Fibroblast of peridontal ligament (primary cell): Measurements from ENCODE around the gene UBE3D.
"Not testable (repeated sequence)": the region's sequence is repeated elsewhere in the genome, so short reads cannot be mapped to it uniquely, and the experiment has no call there.

Experiments used
- DNase-seq: peaks from one replicate; pipeline ENCODE4 v3.0.0-alpha.2; 2010; ENCODE audit errors: extremely low read depth

UBE3D gene

GRCh38 chr6:82915666-82916065, 150.0 kb downstream of the UBE3D start:
- DNase-seq = no peak

DNA sequence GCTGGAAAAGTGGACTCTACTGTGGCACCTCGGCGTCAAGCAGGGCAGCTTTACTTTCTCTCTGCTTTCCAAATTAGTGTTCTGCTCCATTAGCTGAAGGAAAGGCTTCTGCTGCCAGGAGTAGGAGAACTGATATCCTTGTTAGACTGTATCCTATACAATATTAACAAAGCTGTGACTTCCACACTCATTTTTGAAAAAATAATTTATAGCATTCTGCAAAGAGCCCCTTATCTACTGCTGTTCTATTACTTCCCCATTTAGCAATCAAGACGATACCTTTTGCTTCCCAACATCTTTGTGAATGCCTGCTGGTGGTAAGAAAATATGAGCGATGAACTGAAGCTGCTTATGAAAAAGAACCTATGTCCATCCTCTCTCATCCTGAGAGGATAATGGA, 151.1 kb downstream of the UBE3D start:
- DNase-seq = no peak

DNA sequence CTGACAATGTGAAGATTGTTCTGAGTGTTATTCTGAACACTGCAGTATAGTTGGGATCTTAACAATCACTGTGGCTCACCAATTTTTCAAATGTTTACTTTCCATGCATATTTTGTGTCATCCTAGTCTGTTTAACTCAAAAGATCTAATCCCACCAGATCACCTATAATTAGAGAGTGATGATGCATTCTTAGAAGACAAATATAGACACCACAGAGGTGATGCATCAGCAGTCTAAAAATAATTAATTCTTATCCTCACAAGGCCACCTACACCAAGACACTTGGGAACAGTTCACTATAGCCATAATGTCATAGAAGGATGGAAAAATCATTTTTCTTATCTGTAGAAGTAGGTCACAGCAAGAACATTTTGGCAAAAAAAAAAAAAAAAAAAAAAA, 154.8 kb downstream of the UBE3D start:
- no peak for DNase-seq

DNA sequence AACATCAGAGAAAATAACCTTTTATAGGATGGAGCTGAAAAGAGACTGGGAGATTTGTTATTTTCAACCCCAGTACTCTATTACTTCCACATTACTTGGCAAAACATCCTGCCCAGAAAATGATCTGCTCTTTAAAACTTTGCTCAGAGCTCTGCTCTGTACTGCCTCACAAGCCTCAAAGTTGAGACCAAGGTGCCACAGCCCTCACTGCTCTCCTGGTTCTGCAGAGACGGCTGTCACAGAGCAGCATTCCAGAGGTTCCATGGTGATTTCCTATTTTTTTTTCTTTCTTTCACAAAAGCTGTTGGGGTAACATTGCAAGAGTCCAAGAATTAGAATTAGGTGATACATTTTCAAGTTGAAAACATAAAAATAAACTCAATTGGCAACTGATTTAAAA, 155.2 kb downstream of the UBE3D start:
- no peak for DNase-seq

DNA sequence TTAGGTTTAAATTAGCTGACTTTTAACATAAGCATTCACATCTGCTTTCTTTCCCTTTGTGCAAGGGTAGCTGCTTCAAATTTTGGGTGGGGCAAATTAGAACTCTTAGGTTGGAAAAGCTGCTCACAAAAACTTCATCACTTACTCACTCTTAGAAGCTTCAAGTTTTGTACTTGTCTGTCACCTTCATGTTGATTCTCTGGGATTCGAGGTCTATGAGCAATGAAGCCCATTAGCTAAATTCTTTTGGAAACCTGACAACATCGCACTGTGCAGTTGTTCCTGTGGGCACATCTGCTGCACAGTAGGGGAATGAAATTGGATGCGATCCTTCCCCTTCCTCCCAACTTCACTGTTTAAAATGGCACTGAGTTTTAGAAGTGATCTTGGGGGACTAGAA, 156.1 kb downstream of the UBE3D start:
- DNase-seq = peak; percentile 40

DNA sequence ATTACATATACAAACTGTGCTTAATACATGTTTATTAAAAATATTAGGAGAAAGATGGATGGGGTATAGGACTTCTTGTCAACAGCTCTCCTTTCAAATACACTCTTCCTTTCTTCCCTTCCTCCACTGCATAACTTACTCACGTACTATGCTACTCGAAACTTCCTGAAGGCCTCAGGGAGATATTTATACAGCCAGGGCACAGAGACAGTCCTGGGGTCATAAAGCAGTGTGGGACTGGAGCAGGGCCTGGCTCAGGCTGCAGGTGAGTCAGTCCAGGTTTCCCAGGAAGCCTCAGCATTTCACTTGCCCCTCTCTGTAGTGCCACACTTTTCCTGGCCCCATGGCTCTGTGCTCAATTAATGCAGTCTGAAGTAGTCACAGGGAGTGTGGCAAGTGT, 157.0 kb downstream of the UBE3D start:
- DNase-seq = no peak

DNA sequence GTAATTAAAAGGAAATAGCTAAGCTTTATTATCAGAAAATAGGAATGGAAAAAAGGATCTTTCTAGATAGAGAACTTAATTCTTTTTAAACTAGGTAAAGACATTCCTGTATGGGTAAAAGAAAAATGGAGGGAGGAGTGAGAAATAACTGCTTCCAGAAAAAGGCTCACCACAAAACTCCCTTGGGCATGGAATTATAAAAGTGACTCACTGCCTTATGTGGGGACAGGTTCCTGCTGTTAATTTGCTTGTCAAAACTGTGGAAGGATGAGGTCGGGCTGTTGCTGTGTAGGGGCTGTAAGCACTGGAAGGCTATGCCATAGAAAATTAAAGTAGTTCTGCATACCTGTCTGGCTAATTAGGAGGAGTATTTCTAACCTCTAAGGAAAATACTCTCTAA, 158.7 kb downstream of the UBE3D start:
- DNase-seq = peak; percentile 70

DNA sequence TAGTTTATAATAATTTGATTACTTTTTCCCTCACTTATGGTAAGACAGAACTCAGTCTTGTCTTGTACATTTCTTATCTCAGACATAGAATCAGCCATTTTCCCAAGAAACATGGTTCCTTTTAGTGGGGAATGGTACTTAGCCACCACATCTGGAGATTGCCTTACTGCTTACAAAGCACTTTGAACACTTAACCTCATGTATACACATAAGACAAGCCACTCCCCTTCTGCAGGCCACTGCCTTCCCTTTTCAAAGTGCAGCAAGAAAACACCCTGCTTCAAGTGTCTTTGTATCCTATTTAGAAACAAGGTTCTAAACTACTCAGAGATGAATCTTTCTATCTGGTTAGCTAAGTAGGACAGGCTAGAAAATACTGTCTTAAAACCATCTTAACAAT, 159.2 kb downstream of the UBE3D start:
- peak; percentile 63 for DNase-seq

DNA sequence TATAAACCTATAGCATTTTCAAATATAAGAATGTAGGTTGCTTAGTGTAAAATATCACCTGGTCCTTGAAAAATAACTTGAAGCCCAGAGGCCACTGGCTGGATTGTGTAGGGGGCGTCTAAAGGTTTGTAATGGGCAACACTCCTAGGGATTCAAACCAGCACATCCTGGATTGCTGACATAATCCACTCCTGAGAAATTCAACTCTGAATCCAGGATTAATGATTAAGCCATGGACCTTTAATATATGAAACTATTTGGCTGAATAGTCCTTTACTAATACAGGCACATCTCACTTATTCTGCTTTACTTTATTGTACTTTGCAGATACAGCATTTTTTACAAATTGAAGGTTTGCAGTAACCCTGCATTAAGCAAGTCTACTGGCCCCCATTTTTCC, 160.8 kb downstream of the UBE3D start:
- DNase-seq = no peak

- no peak for DNase-seq
These were observed 161.4 kb downstream of the UBE3D start for GRCh38 chr6:82904257-82904656.

DNA sequence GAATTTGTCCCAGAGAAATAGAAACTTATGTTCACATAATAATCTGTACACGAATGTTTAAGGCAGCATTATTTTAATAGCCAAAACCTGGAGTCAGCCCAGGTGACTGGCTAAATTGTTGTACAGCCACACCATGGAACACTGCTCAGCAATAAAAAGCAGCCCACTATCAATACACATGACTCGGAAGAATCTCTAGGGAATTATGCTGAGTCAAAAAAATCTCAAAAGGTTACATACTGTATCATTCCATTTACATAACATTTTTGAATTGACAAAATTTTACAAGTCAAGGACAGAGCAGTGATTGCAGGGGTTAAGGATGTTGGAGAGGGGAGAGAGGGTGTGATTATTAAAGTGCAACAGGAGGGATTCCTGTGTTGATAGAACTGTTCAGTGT, 163.4 kb downstream of the UBE3D start:
- no peak for DNase-seq

DNA sequence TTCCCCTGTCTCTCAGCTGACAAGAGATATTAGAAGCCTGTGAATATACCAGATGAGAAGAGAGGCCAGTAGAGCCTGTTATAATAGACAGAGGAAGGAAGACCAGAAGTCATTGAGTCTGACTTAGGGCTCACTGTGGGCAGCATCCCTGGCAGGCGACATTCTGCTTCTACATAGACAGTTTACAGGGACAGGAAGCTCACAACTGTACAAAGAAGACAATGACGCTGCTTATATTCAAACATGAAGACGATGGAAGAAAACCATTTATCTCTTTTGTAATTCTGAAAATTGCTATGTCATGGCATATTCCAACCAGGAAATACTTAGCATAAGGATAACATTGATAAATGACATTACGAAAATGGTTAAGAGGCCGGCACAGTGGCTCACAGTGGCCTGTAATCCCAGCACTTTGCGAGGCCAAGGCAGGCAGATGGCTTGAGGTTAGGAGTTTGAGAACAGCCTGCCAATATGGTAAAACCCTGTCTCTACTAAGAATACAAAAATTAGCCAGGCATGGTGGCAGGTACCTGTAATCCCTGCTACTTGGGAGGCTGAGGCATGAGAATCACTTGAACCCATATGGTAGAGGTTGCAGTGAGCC, 170.9 kb downstream of the UBE3D start:
- no peak for DNase-seq

DNA sequence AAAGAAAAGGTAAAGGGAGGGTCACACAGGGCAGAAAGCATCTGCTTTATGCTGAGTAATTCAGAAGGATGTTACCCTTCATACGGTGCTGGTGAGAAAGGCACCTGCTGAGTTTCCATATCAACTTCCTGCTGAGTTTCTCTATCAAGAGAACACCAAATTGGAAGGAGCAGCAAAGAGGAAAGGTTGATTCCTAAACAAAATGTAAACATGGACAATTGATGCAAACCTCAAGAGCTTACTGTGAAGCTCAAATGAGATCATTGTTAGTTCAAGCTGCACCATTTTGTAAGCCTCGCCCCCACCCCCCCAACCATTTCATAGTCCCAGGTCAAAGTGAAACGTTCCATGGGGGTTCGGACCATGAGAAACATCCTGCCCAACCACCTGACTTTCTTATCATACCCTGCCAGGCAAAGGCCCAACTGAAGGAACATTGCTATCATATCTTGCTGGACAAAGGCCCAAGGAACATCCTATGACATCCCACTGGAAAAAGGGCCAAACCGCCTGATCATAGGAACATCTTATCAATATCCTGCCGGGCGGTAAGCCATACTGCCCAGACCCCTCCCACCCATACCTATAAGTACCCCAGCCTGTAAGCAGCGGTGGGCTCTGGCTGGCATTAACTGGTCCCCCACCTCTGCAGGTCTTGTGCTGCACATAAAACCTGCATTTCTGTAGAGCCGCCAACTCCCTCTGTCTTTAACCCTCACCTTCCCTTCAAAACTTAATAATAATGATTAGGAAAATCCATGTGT, 171.6 kb downstream of the UBE3D start:
- no peak for DNase-seq

GRCh38 chr6:82891503-82891902, 174.1 kb downstream of the UBE3D start:
- DNase-seq = not testable (repeated sequence)

DNA sequence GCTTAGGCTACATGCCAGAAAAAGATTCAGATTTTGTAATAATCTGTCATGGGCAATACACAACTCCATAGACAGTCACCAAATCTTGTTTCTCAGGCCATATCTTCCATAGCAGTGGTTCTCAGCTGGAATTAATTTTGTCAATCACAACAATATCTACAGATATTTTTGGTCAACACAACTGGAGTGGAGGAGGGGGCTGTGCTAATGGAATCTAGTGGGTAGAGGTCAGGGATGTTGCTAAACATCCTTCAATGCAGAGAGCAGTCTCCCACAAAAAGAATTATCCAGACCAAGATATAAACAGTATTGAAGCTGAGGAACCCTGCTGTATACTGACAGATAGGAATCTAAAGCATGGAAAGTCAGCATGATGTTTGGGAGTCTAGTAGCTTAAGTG, 174.6 kb downstream of the UBE3D start:
- DNase-seq = peak; percentile 21

- DNase-seq = no peak
These were observed 175.4 kb downstream of the UBE3D start for GRCh38 chr6:82890240-82890639.

GRCh38 chr6:82889143-82889542, 176.5 kb downstream of the UBE3D start:
- no peak for DNase-seq

DNA sequence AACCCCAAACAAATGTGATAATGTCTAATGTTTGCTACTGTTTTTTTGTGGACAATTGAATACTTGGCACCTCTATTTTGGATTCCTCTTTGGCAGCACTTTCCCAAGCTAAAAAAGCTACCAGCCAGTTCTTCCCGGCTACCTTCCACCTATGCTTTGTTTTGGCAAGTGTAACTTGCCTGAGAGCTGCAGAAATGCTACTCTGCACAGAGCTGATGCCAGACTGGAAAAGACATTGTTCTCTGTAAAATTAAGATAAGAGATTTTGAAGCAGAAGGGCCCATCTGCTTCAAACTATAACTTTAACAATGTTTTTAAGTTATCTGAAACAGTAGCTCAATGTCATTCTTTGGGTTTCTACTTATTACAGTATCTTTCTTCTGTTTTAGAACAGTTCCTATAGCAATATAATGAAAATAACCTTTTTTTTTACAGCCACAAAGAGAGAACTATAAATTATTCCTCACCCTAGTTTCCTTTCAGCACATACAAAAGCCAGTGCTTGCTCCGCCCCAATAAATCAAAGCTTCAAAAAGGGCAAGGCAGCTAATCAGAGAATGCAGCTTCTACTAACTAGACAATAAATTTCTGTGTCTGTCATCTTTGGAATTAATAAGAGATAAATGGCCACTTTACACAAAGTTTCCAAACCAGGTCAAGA, 183.1 kb downstream of the UBE3D start:
- DNase-seq = no peak

GRCh38 chr6:82881519-82881918, 184.1 kb downstream of the UBE3D start:
- DNase-seq = no peak

- peak; percentile 26 for DNase-seq
These were observed 186.8 kb downstream of the UBE3D start for GRCh38 chr6:82878812-82879211.

DNA sequence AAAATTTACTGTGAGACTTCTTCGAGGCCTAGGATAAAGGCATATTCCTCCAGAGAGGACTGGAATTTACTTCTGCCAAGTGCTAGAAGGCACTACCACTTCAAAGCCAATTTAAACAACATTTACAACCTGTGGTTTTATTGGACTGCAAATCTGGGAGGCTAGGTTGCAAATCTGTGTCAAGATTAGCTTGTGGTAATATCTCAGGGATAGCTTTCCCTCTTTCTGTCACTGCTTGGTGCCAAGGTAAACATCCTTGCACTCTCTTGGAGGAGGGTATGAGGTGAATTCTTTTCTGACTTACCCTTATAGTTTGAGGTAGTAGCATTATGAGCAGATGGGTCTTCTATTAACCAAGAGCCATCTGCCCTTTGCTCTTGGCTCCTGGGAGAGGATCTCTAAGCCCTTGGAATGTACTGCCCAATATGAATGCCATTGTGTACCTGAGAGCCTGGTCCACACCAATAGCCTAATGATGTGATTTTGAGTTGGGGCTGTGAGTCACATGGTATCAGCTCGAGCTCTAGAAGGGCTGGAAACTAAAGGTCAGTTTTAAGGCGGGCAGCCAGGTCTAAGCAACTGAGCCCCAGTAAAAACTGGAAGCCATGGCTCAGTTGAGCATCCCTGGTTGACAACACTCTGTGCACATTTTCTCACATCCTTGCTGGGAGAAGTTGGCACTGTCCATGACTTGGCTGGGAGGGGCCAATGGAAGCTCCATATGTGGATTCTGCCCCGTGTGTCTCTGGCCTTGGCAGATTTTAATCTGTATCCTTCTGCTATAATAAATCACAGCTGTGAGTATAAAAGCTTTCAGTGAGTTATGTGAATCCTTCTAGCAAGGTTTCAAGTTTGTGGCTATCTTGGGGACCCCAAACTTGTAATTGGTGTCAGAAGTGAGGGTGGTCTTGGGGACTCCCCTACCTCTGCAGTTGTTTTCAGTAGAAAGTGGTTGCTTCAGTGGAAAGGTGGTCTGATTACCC, 188.1 kb downstream of the UBE3D start:
- DNase-seq = peak; percentile 34
